SH-SY5Y (cell line): Measurements from ENCODE around the gene FAM222B.
A peak's percentile ranks its signal among the peaks of the same experiment; 100 is the strongest.

Experiments
- GATA2 ChIP-seq: IDR thresholded peaks from 2 replicates; pipeline ENCODE4 v1.6.1; 2011; ENCODE audit warnings: mild to moderate bottlenecking, low read depth, low read length
- GATA3 ChIP-seq: IDR thresholded peaks from 2 replicates; pipeline ENCODE4 v1.6.1; 2011; ENCODE audit warnings: low read depth, mild to moderate bottlenecking, low read length, moderate library complexity

Gene FAM222B

DNA sequence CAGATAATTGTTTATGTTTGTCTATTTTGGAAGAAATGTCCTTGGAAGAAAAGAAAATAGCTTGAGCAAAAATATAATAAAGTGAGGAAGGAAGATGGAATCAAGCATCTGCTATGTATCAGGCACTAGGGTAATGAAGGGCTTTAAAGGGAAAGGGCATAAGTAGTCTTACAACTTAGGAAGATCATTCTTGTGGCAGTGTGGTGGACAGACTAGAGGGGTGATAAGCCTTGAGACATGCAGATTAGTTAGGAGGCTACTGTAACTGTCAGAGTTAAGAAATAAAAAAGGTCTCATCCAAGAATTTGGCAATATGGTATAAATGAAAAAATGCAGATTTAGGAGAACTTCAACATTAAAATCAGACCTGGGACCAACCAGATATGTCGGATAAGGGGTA lies 14.9 kb downstream of the FAM222B start:
- no peak for TF ChIP-seq GATA2
- no peak for TF ChIP-seq GATA3

DNA sequence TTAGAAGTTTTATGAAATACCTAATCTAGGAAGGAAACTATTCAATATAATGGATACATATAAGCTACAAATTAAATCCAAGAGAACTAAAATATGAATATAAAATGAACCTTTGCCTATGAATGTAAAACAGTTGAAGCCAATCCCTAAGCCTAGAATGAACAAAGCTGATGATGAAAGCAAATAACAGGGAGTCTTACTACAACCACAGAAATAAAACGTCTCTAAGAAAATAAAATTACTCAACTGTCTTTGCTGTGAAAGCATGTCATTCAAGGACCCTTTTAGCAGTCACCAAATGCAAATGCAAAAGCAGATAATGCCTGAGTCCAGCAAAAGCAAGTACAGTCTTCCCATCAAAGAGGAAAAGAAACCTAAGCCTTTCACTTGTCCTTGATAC lies 23.0 kb downstream of the FAM222B start:
- TF ChIP-seq GATA3 (no peak), GATA2 (no peak)

DNA sequence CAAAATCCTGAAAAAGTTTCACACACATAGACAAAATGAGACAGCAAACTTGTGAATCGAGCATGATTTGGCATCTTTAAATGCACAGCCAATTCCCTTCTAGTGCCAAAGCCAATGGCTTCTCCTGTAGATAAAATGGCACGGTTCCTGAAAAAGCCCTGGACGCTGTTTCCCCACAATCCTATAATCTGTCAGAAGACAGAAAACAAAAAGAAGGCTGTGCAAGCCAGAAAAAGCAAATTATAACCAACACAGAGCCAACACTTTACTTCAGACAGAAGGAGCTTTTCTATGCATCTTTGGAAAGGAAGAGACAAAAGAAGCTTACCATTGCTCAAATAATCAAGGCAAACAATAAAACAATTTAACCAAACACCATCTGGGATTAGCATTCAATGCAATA lies 23.8 kb downstream of the FAM222B start:
- TF ChIP-seq GATA2 (no peak), GATA3 (no peak)

DNA sequence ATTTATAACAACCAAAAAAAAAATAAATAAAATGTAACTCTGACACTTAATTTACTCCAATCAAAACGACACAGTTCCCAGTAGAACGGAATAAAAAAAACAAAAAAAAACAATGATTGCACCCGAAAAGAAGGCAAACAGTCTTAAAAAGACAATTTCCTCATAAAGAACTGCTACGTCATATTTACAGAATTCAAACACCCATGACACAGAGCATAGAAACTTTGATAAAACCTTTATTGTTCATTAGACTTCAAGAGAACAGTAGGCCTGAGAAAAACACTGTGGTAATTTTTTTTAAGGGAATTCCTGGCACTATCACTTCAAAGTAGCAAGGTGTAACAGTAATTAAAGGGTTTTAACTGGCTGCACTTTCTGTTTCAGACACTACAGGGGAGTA lies 26.1 kb downstream of the FAM222B start:
- TF ChIP-seq GATA3 (no peak), GATA2 (no peak)

DNA sequence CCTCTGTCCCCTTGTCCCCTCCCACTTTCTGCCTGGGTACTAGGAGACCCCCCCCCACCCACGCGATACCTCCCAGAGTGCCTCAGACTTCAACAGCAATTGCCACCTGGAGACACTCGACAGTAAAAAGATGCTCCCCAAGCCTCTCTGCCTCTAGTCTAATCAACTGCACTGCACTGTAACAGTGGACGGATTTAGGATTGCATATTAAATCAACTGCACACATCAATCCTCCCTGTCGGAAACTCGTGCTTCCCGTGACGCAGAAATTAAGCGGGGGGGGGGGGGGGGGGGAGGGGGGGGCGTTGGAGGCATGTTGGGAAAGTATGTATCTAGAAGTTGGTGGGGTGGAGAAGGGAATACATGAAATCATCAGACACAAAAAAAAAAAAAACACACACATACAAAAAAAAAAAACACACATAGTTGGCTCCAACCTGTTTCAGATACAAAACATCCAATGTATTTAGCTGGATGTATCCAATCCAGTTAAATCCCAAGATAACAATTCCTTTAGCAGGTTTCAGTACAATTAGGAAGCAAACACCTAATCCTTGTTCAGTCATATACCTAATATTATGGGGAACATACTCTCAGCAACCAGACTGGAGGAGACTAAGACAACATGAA lies 29.7 kb downstream of the FAM222B start:
- TF ChIP-seq GATA2, result no peak
- no peak for TF ChIP-seq GATA3

DNA sequence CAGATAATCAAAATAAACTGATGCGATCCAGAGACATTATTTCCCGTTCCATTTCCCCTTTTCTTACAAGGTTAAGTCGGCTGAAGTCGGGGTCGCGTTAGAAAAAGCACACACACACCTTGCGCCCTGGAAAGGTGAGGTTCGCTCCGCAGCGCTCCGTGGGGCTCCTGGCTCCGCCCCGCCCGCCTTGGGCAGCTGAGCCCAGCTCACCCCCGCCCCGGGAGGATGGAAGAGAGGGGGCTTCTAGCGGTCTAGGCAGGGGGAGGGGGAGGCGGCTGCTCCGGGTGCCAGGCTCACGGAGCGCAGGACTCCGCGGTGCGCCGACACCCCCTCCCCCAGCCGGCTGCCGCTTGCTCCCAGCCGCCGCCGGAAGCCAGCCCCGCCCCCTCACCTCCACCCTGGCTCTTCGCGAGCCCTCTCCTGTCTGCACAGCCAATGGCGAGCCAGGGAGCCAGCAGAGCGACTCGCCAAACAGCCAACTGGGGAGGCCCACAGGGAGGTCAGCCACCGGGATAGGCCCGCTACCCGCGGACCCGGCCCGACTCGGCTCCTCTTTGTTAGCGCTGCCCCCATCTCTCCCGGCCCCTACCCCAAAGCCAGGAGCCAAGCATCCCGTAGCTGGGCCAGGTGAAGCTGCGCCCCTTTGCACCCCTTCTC lies 30.4 kb downstream of the FAM222B start:
- TF ChIP-seq GATA2 (no peak), GATA3 (no peak)

DNA sequence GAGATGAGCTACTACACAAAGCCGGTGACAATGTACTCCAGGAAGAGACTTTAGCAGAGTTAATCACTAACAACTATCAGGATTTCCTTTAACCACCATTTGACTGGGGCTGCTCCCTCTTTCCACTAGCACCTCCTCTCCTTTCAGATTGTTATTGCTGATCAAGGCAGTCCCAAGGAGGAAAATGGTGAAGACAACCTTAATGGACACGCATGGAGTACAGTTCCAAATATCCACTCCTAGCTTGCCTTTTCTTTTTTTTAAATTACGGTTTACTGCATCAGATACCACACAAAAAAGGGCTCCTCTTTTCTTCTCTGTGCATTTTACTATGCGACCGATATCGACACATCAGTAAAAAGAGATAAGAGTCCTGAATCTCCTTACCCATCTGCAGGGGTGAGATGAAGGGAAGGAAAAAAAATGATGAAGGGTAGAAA lies 30.9 kb downstream of the FAM222B start:
- TF ChIP-seq GATA2 (peak; percentile 41; the same call in 1 of the 2 replicates), GATA3 (peak; percentile 48; the same call in 1 of the 2 replicates)

DNA sequence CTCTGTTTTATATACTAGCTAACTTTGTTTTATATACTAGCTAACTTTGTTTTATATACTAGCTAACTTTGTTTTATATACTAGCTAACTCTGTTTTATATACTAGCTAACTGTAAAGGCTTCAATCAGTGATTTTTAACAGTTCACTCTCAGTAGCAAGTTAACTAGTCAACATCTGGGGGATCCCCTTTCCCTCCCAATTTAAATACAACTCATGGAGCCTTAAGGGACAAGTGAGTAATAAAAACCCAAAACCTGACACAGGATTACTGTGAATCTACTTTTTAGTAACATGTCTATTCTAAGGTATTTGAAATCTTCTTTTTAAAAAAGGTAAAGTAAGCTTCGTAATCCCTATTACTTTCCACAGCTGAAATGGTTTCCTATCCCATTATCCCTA lies 32.2 kb downstream of the FAM222B start:
- TF ChIP-seq GATA3 (no peak), GATA2 (no peak)

DNA sequence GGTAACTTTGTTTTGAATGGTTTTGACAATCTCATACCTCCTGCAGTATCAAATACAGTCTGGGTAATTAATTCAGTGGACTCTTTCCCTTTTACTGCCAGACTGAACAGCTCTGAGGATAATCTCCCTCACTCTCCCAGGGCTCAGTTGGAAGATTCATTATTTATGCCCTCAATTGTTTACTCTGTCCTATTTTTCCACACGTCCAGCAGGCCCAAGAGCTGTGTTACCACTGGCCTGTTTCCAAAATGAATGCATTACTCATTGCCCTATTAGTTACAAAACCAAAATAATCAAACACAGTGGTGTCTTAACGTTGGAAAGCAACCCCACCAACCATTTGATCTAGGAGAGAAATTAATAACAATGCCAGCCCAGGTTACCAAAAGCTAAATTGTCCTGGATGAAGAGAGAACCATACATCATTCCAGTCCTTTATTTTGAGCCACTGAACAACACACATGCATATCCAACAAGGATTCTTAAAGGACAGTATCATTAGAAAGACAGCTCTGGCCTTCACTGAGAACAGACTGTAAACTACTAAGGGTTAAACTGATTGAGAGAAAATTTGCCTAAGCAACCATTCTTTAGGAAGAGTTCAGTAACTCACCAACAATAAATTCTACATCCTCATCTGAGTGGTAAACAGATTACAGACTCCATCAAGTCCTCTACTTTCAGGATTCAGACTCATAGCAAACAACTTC lies 34.5 kb downstream of the FAM222B start:
- TF ChIP-seq GATA2 (no peak), GATA3 (no peak)

DNA sequence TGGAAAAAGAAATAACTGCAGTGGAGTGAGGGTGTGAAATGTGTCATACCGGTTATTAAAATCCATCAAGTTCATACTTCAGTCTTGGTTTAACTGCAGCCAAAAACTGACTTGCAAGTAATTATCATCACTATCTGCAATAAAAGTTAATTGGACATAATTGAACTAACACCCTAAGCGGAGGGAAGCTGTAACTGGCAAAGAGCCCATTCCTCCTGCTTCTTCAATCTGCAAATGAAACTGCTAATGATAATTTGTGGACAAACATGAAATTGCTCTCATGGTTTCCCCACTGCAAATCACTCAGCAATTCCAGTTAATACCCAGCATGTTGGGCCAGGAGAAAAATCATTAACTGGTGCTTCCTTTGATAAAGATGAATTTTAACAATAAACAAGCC lies 46.5 kb downstream of the FAM222B start:
- TF ChIP-seq GATA3 (no peak), GATA2 (no peak)

DNA sequence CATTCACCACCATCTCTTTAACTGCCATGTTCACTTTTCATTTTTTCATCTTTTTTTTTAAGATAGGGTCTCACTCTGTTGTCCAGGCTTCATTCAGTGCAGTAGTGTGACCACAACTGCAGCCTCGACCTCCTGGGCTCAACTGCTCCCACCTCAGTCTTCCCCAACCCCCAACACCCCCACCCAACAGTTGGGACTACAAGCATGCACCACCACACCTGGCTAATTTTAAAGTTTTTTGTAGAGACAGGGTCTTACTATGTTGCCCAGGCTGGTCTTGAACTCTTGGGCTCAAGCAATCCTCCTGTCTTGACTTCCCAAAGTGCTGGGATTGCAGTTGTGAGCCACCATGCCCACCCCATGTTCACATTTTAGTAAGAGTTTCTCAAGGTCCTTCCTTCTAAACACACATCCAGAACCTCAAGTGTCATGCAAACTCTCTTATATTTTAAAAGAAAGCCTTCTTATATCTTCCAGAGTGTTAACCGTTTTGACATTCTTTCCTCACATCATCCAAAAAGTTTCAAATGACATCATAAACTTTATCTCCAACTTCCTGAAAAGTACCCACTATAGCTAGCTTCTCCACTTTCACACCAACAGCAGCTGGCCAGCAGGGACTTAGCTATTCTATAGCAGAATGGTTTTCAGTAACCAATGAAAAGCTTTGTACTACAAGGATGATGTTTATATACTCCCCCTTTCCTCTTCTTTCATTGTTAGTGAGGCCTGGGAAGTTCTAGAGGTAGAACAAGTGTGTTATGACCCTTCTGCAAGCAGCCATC lies 49.5 kb downstream of the FAM222B start:
- TF ChIP-seq GATA2, result no peak
- no peak for TF ChIP-seq GATA3

DNA sequence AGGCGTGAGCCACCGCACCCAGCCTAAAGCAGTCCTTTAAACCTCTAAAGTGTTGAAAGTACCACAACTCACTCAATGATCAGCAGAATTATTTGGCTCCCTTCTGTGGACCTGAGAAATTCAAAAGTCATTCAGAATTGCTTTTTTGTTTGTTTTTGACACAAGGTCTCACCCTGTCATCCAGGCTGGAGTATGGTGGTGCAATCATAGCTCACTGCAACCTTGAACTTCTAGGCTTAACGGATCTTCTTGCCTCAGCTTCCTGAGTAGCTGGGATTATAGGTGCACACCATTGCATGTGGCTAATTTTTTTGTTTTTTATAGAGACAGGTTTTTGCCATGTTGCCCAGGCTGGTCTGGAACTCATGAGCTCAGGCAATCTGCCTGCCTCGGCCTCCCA lies 54.5 kb downstream of the FAM222B start:
- no peak for TF ChIP-seq GATA3
- no peak for TF ChIP-seq GATA2

DNA sequence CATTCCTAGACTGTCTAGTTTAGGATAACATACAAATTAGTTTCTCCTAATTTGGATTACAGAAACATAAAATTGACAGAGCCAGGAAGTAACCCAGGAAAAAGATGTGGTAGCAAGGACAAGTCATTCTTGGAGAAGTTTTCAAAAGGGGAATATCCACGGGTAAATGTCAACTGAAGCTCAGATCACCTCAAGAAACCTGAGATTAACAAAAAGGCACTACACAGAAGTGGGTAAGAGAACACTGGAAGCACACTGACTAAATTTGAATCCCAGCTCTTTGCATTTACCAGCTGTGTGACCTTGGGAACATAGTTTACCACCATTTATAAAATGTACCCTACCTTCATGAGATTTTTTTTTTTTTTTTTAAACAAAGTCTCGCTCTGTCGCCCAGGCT lies 59.4 kb downstream of the FAM222B start:
- TF ChIP-seq GATA3 (no peak), GATA2 (no peak)

DNA sequence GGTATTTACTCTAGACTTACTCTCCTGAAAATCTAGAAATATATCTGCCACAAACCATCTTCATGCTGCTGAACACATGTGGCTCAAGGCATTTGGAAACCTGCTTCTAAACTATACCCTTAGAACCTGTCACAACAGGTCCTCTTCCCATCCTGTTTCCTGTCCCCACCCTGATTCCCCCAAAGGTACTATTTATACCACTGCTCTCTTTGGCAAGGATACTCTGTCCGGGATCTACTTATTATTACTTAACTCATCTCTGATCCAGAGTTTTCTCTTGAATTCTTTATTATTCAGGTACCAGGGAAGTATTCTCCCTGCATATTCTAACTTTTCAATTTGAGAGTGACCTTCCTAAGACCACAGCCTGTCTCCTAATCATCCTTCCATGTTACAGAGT lies 65.4 kb downstream of the FAM222B start:
- TF ChIP-seq GATA3, result no peak
- no peak for TF ChIP-seq GATA2
